ENCODE data around the gene ABHD16B.

ABHD16B gene

DNA sequence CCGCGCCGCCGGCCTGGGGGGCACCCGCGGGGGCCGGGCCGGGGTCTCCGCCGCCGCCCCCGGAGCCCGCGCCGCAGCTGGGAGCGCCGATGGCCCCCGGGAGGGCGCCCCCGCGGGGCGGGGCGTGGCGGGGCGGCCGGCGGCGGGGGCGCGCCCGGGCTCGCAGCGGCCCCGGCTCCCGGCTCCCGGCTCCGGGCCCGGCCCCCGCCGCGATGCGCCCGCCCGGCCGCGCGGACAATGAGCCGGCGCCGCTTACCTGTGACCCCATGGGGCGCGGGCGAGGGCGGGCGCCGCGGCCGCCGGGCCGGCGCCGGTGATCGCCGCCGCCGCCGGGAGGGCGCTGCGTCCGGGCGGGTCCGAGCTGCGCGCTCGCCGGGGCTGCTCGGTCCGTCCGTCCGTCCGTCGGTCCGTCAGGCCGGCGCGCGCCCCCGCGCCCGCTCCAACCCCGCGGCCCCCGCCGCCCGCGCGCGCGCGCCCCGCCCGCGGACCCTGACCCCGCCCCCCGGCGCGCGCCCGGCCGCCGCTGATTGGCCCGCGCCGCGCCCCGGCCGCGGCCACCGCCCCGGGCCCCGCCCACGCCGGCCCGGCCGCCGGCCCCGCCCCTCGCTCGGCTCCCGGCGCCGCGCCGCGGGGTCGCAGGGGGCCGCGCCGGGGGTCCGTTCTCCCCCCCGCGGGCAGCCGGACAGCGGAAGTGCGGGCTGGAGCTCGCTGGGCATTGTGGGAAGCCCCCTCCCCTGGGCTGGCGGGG, 30.3 kb upstream of the ABHD16B start, which contains the start of gene ZBTB46 (continued):
- TF ChIP-seq PPARA (CRISPR knock-in tag; IDR thresholded peaks at IDR 0.05; ENCODE audit: borderline replicate concordance): no peak

DNA sequence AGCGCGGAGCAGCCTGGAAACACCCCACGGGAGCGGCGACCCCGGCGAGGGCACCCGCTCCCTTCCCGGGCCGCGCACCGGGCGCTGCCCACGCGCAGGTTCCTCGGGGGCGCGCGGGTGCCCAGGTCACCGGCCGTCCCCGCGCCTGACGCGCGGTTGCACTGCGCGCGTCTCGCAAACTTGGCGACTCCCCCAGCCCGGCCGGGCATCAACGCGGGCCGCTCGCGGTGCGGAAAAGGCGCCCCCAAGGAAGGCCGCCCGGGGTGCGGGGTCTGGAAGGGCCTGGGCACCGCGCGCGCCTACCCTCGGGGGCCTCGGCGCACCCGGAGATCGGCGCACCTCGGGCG, 29.7 kb upstream of the ABHD16B start:
- TF ChIP-seq ZFP3 (CRISPR knock-in tag; IDR thresholded peaks at IDR 0.05): no peak
- TF ChIP-seq ISL1 (CRISPR knock-in tag; IDR thresholded peaks at IDR 0.05): no peak
- TF ChIP-seq, protein P1, sequence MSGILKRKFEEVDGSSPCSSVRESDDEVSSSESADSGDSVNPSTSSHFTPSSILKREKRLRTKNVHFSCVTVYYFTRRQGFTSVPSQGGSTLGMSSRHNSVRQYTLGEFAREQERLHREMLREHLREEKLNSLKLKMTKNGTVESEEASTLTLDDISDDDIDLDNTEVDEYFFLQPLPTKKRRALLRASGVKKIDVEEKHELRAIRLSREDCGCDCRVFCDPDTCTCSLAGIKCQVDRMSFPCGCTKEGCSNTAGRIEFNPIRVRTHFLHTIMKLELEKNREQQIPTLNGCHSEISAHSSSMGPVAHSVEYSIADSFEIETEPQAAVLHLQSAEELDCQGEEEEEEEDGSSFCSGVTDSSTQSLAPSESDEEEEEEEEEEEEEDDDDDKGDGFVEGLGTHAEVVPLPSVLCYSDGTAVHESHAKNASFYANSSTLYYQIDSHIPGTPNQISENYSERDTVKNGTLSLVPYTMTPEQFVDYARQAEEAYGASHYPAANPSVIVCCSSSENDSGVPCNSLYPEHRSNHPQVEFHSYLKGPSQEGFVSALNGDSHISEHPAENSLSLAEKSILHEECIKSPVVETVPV (CRISPR knock-in tag; IDR thresholded peaks at IDR 0.05): no peak
- no peak for TF ChIP-seq OSR1 (CRISPR knock-in tag; IDR thresholded peaks at IDR 0.05)
- no peak for TF ChIP-seq GLIS3 (CRISPR knock-in tag; IDR thresholded peaks at IDR 0.05)
- TF ChIP-seq ZNF565 (CRISPR knock-in tag; conservative IDR thresholded peaks at IDR 0.05; ENCODE audit: low read depth): no peak
- TF ChIP-seq, protein P2, sequence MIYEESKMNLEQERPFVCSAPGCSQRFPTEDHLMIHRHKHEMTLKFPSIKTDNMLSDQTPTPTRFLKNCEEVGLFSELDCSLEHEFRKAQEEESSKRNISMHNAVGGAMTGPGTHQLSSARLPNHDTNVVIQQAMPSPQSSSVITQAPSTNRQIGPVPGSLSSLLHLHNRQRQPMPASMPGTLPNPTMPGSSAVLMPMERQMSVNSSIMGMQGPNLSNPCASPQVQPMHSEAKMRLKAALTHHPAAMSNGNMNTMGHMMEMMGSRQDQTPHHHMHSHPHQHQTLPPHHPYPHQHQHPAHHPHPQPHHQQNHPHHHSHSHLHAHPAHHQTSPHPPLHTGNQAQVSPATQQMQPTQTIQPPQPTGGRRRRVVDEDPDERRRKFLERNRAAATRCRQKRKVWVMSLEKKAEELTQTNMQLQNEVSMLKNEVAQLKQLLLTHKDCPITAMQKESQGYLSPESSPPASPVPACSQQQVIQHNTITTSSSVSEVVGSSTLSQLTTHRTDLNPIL (CRISPR knock-in tag; IDR thresholded peaks at IDR 0.05; ENCODE audit: low read depth): no peak
- TF ChIP-seq ARNTL (CRISPR knock-in tag; IDR thresholded peaks at IDR 0.05; ENCODE audit: borderline replicate concordance, low read depth): no peak
- no peak for TF ChIP-seq TCF4 (CRISPR knock-in tag; IDR thresholded peaks at IDR 0.05; ENCODE audit: borderline replicate concordance)
- TF ChIP-seq ESRRG (CRISPR knock-in tag; IDR thresholded peaks at IDR 0.05): no peak
- TF ChIP-seq RARB (CRISPR knock-in tag; IDR thresholded peaks at IDR 0.05): no peak
- TF ChIP-seq, protein P3, sequence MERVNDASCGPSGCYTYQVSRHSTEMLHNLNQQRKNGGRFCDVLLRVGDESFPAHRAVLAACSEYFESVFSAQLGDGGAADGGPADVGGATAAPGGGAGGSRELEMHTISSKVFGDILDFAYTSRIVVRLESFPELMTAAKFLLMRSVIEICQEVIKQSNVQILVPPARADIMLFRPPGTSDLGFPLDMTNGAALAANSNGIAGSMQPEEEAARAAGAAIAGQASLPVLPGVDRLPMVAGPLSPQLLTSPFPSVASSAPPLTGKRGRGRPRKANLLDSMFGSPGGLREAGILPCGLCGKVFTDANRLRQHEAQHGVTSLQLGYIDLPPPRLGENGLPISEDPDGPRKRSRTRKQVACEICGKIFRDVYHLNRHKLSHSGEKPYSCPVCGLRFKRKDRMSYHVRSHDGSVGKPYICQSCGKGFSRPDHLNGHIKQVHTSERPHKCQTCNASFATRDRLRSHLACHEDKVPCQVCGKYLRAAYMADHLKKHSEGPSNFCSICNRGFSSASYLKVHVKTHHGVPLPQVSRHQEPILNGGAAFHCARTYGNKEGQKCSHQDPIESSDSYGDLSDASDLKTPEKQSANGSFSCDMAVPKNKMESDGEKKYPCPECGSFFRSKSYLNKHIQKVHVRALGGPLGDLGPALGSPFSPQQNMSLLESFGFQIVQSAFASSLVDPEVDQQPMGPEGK (CRISPR knock-in tag; IDR thresholded peaks at IDR 0.05; ENCODE audit: borderline replicate concordance): no peak
- no peak for TF ChIP-seq ZNF70 (CRISPR knock-in tag; IDR thresholded peaks at IDR 0.05)
- no peak for TF ChIP-seq ZNF8 (CRISPR knock-in tag; IDR thresholded peaks at IDR 0.05)
- TF ChIP-seq, protein P4, sequence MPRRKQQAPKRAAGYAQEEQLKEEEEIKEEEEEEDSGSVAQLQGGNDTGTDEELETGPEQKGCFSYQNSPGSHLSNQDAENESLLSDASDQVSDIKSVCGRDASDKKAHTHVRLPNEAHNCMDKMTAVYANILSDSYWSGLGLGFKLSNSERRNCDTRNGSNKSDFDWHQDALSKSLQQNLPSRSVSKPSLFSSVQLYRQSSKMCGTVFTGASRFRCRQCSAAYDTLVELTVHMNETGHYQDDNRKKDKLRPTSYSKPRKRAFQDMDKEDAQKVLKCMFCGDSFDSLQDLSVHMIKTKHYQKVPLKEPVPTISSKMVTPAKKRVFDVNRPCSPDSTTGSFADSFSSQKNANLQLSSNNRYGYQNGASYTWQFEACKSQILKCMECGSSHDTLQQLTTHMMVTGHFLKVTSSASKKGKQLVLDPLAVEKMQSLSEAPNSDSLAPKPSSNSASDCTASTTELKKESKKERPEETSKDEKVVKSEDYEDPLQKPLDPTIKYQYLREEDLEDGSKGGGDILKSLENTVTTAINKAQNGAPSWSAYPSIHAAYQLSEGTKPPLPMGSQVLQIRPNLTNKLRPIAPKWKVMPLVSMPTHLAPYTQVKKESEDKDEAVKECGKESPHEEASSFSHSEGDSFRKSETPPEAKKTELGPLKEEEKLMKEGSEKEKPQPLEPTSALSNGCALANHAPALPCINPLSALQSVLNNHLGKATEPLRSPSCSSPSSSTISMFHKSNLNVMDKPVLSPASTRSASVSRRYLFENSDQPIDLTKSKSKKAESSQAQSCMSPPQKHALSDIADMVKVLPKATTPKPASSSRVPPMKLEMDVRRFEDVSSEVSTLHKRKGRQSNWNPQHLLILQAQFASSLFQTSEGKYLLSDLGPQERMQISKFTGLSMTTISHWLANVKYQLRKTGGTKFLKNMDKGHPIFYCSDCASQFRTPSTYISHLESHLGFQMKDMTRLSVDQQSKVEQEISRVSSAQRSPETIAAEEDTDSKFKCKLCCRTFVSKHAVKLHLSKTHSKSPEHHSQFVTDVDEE (CRISPR knock-in tag; IDR thresholded peaks at IDR 0.05): no peak
- no peak for TF ChIP-seq TOX (CRISPR knock-in tag; IDR thresholded peaks at IDR 0.05; ENCODE audit: borderline replicate concordance)
- no peak for TF ChIP-seq SNAI2 (CRISPR knock-in tag; IDR thresholded peaks at IDR 0.05)
- no peak for TF ChIP-seq ZFP30 (CRISPR knock-in tag; IDR thresholded peaks at IDR 0.05)
- TF ChIP-seq, protein P5, sequence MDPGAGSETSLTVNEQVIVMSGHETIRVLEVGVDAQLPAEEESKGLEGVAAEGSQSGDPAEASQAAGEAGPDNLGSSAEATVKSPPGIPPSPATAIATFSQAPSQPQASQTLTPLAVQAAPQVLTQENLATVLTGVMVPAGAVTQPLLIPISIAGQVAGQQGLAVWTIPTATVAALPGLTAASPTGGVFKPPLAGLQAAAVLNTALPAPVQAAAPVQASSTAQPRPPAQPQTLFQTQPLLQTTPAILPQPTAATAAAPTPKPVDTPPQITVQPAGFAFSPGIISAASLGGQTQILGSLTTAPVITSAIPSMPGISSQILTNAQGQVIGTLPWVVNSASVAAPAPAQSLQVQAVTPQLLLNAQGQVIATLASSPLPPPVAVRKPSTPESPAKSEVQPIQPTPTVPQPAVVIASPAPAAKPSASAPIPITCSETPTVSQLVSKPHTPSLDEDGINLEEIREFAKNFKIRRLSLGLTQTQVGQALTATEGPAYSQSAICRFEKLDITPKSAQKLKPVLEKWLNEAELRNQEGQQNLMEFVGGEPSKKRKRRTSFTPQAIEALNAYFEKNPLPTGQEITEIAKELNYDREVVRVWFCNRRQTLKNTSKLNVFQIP (CRISPR knock-in tag; IDR thresholded peaks at IDR 0.05; ENCODE audit: borderline replicate concordance, low read depth): no peak
- TF ChIP-seq CSDC2 (CRISPR knock-in tag; IDR thresholded peaks at IDR 0.05): no peak
- ATAC-seq: no peak

DNA sequence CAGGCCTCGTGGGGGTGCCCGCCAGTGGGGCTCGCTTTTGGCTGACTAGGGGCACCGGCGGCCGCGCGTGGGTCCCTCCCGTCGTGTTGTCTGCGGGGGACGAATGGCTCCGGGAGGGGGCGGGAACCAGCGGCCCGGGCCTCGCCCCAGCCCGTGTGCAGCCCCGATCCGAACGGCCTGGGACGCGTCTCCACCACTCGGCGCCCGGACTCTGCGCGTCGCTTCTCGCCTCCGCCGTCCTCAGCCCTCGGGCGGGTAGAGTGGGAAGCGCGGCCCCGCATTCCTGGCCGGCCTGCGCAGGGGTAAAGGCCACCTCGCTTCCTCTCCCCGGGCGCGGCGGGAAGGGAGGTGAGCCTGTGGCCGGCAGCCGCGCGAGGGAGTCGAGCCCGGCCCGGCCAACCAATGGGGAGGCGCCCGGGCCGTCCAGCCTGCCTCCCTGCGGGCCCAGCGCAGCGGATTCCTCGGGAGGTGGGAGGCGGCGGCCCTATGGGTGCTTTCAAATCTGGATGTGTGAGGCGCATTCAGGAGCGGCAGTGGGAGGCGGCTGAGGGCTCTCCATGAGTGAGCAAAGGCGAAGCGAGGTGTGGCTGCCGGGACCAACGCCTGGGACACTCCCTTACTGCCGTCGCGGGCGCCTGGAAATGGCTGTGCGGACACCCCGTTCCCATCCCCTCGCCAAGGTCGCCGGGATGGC, 29.2 kb upstream of the ABHD16B start:
- no peak for TF ChIP-seq ARNTL (CRISPR knock-in tag; IDR thresholded peaks at IDR 0.05; ENCODE audit: borderline replicate concordance, low read depth)
- TF ChIP-seq OSR1 (CRISPR knock-in tag; IDR thresholded peaks at IDR 0.05): no peak
- no peak for TF ChIP-seq ZFP30 (CRISPR knock-in tag; IDR thresholded peaks at IDR 0.05)
- TF ChIP-seq ISL1 (CRISPR knock-in tag; IDR thresholded peaks at IDR 0.05): no peak
- TF ChIP-seq GLIS3 (CRISPR knock-in tag; IDR thresholded peaks at IDR 0.05): no peak
- TF ChIP-seq PPARA (CRISPR knock-in tag; IDR thresholded peaks at IDR 0.05; ENCODE audit: borderline replicate concordance): no peak
- TF ChIP-seq, protein P2 (CRISPR knock-in tag; IDR thresholded peaks at IDR 0.05; ENCODE audit: low read depth): no peak
- TF ChIP-seq CSDC2 (CRISPR knock-in tag; IDR thresholded peaks at IDR 0.05): no peak
- no peak for TF ChIP-seq ZNF565 (CRISPR knock-in tag; conservative IDR thresholded peaks at IDR 0.05; ENCODE audit: low read depth)
- TF ChIP-seq, protein P3 (CRISPR knock-in tag; IDR thresholded peaks at IDR 0.05; ENCODE audit: borderline replicate concordance): no peak
- no peak for TF ChIP-seq BACH2 (CRISPR knock-in tag; IDR thresholded peaks at IDR 0.05; ENCODE audit: borderline replicate concordance)
- ATAC-seq: no peak

Measured in SK-N-SH treated with all-trans-retinoic acid at 6 μM for 48 hours (cell line).